IgD-negative memory B cell (primary cell): ENCODE data around the gene OTOG. TPM values are rescaled to one million over a fixed set of nuclear protein-coding genes. Genes with fewer than 3 reads are reported as not detected.

ENCODE experiments used
- H3K27ac Mint-ChIP-seq, 3 donors: one replicate each; pipeline ENCODE4 v1.8.0; 2020 to 2022; ENCODE audit warnings: mild to moderate bottlenecking in 3 of 3, mixed read lengths in 3 of 3, moderate library complexity in 1 of 3
- H3K27me3 Mint-ChIP-seq: one replicate; pipeline ENCODE4 v1.8.0; 2021; ENCODE audit warnings: mixed read lengths
- H3K36me3 Mint-ChIP-seq: one replicate; pipeline ENCODE4 v1.8.0; 2020; ENCODE audit warnings: mild to moderate bottlenecking, mixed read lengths
- H3K4me1 Mint-ChIP-seq, 3 donors: one replicate each; pipeline ENCODE4 v1.8.0; 2020 to 2022; ENCODE audit warnings: mixed read lengths in 3 of 3, mild to moderate bottlenecking in 1 of 3
- H3K4me3 Mint-ChIP-seq, 4 donors: one replicate each; pipeline ENCODE4 v1.8.0; 2020 to 2022; ENCODE audit warnings: mild to moderate bottlenecking in 4 of 4, mixed read lengths in 4 of 4, moderate library complexity in 3 of 4
- H3K9me3 Mint-ChIP-seq, 3 donors: one replicate each; pipeline ENCODE4 v1.8.0; 2020 to 2021; ENCODE audit warnings: mixed read lengths in 3 of 3, mild to moderate bottlenecking in 1 of 3
- polyA plus RNA-seq: library from polyadenylated mRNA; unstranded; fragments of 300-500 nt; fragmentation: Illumina TruSeq; gene quantifications from one replicate; pipeline ENCODE4 v1.2.3, GENCODE V29; 2021

The OTOG gene
- polyA plus RNA-seq, 1 donor from 2014 or later, result not detected

DNA sequence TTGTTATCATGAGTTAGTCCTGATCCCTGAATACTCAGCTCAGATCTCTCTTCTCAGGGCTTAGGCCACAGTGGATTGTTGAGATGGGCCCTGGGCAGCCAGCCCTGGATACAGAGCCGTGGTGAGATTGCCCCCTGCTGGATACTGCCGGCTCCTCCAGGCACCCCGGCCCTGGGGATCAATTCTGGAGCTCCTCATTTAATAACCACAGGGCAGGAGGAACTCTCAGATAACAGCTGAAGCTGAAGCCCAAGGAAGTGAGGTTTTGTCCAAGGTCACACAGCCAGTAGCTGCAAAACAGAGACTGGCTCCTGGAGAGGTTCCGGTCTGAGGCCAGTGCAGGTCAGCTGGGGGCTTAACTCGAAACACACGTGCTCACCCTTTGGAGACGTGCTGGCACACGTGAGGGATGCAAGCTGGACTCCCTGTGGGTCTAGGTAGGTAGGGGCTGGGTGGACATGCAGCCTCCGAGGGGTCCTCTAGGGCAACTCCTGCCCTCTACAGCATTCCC is 18.8 kb upstream of the OTOG start:
- Mint-ChIP-seq H3K9me3 (peaks cover 0 to 1% (median 0%) of the 10 kb centered on the region in 3 donors), H3K27me3 (peaks cover 5% of the 10 kb centered on the region), H3K4me3 (no peak overlapping the region), H3K4me1 (no peaks in the 10 kb centered on the region), H3K36me3 (no peaks in the 10 kb centered on the region), H3K27ac (peak overlapping the region in 1 of 3 donors; percentile 57)

DNA sequence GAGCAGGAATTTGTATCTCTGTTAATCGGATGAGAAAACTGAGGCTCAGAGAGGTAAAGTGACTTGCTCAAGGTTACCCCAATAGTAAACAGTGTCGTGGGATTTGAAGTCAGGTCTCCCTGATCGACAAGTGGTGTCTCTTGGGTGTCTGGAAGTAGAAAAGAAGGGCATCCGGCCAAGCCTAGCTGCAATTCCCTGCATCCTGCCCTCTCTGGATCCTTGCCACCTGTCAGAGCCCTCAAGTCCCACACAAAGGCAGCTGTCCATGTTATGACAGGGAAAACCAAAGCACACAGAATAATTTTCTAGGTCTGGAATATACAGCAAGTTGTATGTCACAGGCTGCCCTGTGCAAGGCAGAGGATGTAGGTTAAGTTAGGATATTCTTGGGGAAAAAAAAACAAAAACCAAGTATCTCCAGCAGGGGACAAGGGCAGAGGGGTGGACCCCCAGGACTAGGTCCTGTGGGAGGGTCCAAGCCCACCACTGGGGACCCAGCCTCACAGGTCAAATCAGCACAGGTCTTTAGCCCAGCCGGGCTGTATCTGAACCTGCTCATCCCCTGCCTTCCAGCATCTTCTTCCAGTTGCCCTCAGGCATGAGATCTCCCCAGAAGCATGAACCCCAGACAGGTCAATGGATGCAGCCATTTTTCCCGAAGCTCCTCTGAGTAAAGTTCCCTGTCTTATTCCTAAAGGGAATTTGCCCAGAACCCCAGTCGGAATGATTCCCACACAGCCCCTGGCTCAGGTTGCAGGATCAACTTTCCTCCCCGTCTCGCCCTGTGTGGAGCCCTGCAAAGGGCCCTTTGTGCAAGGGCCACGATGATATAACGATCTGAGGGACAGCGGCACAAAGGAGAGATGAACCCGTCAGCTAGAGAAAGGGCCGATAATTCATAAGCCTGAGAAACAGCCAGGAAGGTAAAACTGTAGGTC is 17.9 kb upstream of the OTOG start:
- Mint-ChIP-seq H3K27ac (no peak overlapping the region), H3K4me1 (no peaks in the 10 kb centered on the region), H3K27me3 (peaks cover 5% of the 10 kb centered on the region), H3K36me3 (no peaks in the 10 kb centered on the region), H3K4me3 (no peak overlapping the region), H3K9me3 (peaks cover 0 to 1% (median 0%) of the 10 kb centered on the region in 3 donors)

DNA sequence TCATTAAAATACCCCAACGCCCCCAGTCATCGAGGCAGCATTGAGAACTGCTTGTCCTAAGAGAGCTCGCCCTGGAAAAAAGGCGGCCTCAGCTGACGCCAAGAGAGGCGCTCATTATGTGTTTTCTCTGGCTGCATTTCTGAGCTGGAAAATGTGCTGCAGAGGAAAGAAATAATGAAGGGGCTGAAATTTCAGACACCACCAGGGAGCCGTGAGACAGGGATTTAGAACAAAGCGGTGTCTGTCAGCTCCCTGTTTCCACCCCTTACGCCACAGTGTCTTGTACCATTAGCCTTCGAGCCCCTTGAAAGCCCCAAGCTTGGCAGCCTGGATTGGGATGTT is 17.2 kb upstream of the OTOG start:
- no peak overlapping the region for H3K4me3 Mint-ChIP-seq
- H3K9me3 Mint-ChIP-seq, result peaks cover 0 to 1% (median 0%) of the 10 kb centered on the region in 3 donors
- no peak overlapping the region for H3K27ac Mint-ChIP-seq
- peaks cover 5% of the 10 kb centered on the region for H3K27me3 Mint-ChIP-seq
- H3K36me3 Mint-ChIP-seq, result no peaks in the 10 kb centered on the region
- H3K4me1 Mint-ChIP-seq, result no peaks in the 10 kb centered on the region

DNA sequence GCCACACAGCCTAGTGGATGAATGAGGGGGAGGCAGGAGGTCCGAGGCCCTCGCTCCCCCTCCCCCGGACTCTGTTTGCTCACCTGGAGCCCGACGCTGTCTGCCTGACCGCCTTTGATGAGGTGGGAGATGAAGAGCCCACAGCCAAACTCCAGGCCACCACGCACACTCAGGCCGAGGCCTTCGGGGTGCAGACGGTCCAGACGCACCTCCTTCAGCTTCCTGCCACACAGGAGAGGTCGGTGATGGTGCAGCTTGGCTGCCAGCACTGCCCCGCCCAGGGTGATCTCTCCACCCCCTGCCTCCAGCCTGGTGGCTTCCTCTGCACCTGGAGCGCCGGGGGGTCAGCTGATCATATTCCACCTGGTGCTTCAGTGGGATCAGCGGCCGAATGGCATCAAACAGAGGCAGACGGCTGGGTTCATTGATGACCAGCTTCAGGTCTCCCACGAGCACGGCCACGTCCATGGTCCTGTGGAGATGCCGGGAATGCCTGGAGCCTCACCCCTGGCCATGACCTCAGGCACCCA is 15.9 kb upstream of the OTOG start:
- H3K4me3 Mint-ChIP-seq, result no peak overlapping the region
- H3K9me3 Mint-ChIP-seq, result peaks cover 0 to 1% (median 0%) of the 10 kb centered on the region in 3 donors
- peaks cover 5% of the 10 kb centered on the region for H3K27me3 Mint-ChIP-seq
- no peaks in the 10 kb centered on the region for H3K36me3 Mint-ChIP-seq
- H3K4me1 Mint-ChIP-seq, result no peaks in the 10 kb centered on the region
- no peak overlapping the region for H3K27ac Mint-ChIP-seq

DNA sequence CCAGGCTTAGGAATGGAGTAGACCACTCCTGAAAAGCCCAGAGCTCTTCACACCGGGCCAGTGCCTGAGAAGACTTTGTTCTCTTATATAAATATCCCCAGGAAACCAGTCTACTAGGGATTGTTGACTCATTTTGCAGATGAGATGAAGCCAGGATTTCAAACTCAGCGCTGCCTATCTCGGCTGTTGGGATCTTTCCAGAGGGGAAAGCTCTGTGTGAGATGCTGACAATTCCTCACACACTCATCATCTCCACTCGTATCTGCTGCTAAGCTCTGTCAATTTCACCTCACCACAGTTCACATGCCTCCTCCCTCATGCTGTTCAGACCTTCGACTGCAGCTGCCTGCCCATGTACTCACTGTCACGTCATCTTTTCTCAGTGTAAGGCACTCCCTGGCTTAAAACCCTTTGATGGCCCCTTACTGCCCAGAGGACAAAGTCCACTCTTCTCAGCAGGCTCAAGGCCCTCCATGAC is 15.4 kb upstream of the OTOG start:
- H3K27me3 Mint-ChIP-seq, result peaks cover 5% of the 10 kb centered on the region
- H3K4me1 Mint-ChIP-seq, result no peaks in the 10 kb centered on the region
- no peak overlapping the region for H3K4me3 Mint-ChIP-seq
- H3K27ac Mint-ChIP-seq, result no peak overlapping the region
- no peaks in the 10 kb centered on the region for H3K36me3 Mint-ChIP-seq
- H3K9me3 Mint-ChIP-seq, result peaks cover 0 to 1% (median 0%) of the 10 kb centered on the region in 3 donors

DNA sequence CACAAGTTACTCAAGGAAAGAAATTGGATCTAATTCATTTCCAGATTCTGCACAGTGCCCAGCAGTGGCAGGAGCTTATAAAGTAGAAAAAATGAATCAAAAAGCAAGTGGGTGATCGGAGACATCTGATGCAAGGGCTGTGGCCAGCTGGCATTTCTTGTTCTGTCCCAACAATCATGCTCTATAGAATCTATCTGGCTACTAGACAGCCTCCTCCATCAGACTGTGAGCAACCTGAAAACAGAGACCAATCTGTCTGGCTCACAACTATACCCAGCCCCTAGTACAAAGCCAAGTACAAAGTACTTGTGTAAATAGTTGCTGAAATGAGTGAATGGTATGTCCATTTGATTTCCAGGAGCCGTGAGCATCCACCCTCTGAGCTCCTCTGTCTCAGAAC is 14.3 kb upstream of the OTOG start:
- Mint-ChIP-seq H3K27me3 (peaks cover 5% of the 10 kb centered on the region), H3K4me1 (no peaks in the 10 kb centered on the region), H3K27ac (no peak overlapping the region), H3K9me3 (peaks cover 0 to 1% (median 0%) of the 10 kb centered on the region in 3 donors), H3K36me3 (no peaks in the 10 kb centered on the region), H3K4me3 (no peak overlapping the region)

DNA sequence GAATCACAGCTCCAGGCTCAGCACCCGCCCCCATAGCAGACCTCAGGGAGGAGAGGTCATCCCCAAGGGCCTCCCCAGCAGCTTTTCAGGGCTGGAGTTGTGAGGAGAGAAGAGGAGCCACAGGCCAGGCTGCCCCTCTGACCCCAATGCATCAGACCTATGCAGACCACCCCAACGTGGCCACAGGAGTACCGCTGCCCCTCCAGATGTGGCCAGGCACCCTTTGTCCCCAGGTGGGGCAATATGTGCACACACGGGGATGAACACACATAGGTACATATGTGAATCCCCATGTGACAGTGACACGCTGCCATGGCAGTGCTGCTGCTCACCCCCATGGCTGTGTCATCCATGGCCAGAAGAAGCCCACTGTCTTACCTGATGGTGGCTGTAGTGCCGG is 13.7 kb upstream of the OTOG start:
- Mint-ChIP-seq H3K9me3 (peaks cover 0 to 1% (median 0%) of the 10 kb centered on the region in 3 donors), H3K4me3 (no peak overlapping the region), H3K36me3 (no peaks in the 10 kb centered on the region), H3K27ac (no peak overlapping the region), H3K4me1 (no peaks in the 10 kb centered on the region), H3K27me3 (peaks cover 5% of the 10 kb centered on the region)

DNA sequence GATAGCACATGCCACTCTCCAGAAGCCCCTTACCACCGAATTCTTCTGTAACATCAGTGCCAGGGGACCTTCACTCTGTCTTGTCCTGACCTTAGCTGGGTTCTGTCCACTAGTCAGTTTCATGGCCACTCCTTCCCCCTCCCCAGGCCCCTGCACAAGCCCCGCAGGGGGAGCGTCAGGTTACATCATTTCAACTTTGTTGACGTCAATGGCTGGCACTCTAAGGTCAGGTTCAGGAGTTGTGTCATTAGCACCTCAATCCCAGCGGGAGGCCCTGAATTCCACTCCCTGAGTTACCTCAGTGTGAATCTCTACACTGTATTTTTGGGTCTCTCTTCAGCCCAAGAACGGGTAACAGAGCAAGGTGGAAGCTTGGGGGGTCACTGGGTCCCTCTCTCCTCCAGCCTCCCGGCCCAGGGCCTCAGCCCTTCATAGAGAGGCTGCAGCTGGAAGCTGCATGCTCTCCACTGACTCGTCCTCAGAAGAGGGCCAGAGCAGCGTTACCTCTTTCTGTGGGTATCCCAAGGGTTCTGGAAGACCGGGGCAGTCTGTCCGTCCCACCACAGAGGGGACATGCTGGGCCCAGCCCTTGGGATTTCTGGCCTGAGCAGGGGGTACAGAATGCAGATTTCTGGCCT is 13.2 kb upstream of the OTOG start:
- Mint-ChIP-seq H3K4me1 (no peaks in the 10 kb centered on the region), H3K27me3 (peaks cover 5% of the 10 kb centered on the region), H3K9me3 (peaks cover 0 to 1% (median 0%) of the 10 kb centered on the region in 3 donors), H3K27ac (no peak overlapping the region), H3K36me3 (no peaks in the 10 kb centered on the region), H3K4me3 (no peak overlapping the region)

DNA sequence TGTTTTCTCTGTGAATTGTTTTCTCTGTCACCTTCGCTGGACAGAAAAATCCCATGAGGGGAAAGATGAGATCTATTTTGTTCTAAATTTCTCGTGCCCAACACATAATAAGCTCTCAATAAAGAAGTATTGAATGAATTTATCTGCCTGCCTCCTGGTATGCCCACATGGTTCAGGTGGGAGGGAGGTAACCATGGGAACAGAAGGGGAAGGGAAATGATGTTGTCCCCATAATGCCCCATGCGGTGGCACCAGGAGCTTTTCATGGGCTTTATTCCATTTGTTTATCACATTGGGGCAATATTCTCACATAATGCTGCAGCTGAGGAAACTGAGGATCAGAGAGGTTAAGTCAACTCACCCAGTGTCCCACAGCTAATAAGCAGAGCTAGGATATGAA is 11.6 kb upstream of the OTOG start:
- Mint-ChIP-seq H3K4me1 (no peaks in the 10 kb centered on the region), H3K4me3 (no peak overlapping the region), H3K27me3 (peaks cover 4% of the 10 kb centered on the region), H3K36me3 (no peaks in the 10 kb centered on the region), H3K27ac (peak overlapping the region in 1 of 3 donors; percentile 75), H3K9me3 (peaks cover 0 to 1% (median 0%) of the 10 kb centered on the region in 3 donors)

DNA sequence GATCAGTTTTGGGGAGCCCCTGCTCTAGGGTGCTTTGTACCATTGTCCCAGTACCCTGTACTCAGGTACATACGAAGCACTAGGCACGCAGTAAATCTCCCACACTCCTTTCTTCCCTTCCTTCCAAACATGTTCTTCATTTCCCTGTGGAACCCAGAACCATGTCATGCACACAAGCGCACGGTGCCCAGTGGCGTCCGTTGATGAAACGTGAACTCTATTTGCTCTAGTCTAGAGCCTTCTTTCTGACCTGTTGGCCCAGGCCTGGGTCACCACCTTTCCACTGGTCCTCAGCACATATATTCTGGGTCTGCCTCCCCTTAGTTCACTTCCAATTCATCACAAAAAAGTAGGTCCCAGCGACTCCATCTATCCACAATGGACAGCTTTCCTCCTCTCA is 9.8 kb upstream of the OTOG start:
- Mint-ChIP-seq H3K9me3 (peaks cover 0 to 1% (median 0%) of the 10 kb centered on the region in 3 donors), H3K4me3 (no peak overlapping the region), H3K27ac (no peak overlapping the region), H3K27me3 (peaks cover 4% of the 10 kb centered on the region), H3K36me3 (no peaks in the 10 kb centered on the region), H3K4me1 (no peaks in the 10 kb centered on the region)

DNA sequence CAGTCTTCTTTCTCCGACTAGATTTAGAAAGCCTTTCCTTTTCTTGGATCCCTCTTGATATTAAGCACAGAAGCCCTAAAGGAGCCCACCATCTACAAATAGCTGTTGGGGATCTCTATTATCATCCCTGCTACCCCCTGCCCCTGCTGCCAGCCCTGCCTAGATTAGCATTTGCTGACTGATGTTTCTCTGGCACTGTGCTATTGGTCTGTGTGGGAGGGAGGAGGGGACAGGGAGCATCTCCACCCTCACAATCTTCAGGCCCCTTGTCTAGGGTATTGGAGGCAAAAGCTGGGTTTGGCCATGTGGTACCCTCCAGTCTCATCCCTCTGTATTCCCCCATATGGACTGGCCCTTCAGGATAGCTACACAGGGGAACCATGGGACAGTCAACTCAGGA is 9.0 kb upstream of the OTOG start:
- Mint-ChIP-seq H3K4me3 (no peak overlapping the region), H3K27me3 (peaks cover 5% of the 10 kb centered on the region), H3K36me3 (no peaks in the 10 kb centered on the region), H3K4me1 (no peaks in the 10 kb centered on the region), H3K27ac (no peak overlapping the region), H3K9me3 (no peaks in the 10 kb centered on the region)

DNA sequence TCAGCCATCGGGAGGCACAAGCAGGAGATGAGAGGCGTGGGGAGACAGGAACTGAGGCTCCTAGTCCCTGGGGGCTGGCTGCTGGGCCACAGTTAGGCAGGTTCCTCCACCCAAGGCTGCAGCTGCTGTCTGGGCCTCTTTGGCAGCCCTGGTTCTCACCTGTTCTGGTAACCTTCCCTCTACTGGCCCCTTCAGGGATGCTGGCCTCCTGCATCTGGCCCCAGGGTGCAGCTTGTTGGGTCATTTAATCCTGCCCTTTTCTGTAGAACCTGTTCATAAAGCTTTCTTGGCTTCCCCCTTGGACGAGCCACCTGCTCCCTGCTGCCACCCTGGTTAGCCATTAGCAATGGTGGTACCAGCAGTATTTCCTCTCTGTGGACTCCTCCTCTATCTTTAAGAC is 8.3 kb upstream of the OTOG start:
- peak overlapping the region in 1 of 3 donors; percentile 71 for H3K27ac Mint-ChIP-seq

DNA sequence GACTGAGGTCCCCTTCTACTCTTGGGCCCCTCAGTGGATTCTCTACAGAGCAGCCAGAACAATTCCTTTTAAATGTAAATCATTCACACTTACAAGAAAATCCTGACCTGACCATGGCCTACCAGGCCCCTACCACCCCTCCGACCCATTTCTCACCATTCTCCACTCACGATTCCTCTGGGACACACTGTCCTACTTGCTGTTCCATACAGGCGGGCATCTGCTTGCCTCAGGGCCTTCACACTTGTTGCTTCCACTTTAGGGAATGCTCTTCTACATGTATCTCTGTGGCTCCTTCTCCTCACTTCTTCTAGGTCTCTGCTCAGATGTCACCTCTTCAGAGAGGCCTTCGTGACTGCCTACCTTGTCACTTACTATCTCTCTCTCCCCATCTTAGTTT is 6.3 kb upstream of the OTOG start:
- H3K27me3 Mint-ChIP-seq, result peaks cover 14% of the 10 kb centered on the region
- no peak overlapping the region for H3K4me3 Mint-ChIP-seq
- no peak overlapping the region for H3K27ac Mint-ChIP-seq
- H3K4me1 Mint-ChIP-seq, result no peaks in the 10 kb centered on the region
- no peaks in the 10 kb centered on the region for H3K36me3 Mint-ChIP-seq
- H3K9me3 Mint-ChIP-seq, result no peaks in the 10 kb centered on the region

More for the DNA sequence above, 8.3 kb upstream of the OTOG start:
- Mint-ChIP-seq H3K4me3 (no peak overlapping the region), H3K9me3 (no peaks in the 10 kb centered on the region), H3K36me3 (no peaks in the 10 kb centered on the region), H3K4me1 (no peaks in the 10 kb centered on the region), H3K27me3 (peaks cover 8% of the 10 kb centered on the region)

DNA sequence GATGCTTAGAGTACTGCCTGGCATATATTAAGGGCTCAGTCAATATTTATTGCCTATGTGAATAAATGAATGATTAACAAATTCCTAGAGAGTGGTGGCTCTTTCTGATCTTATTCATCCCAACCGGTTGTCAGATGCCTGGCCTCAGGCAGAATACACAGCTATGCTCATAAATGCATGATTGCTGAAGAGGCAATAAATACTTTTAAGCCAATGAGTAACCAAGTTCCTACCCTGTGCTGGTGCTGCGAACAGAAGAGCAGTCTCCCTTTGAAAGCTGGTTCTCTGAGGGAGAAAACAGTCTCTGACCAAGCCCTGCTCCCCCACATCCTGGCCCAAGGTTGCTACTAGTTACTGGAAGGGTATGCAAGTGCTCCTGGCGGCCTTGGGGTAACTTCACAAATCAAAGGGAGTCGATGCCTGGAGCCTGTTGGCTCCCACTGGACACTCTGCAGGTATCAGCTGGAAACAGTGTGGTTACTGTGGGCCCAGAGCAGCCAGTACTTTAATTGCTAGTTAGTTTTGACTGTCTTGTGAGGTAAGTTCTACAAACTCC is 5.7 kb upstream of the OTOG start:
- peaks cover 20% of the 10 kb centered on the region for H3K27me3 Mint-ChIP-seq
- no peaks in the 10 kb centered on the region for H3K36me3 Mint-ChIP-seq
- no peak overlapping the region for H3K4me3 Mint-ChIP-seq
- H3K27ac Mint-ChIP-seq, result no peak overlapping the region
- no peaks in the 10 kb centered on the region for H3K4me1 Mint-ChIP-seq
- no peaks in the 10 kb centered on the region for H3K9me3 Mint-ChIP-seq

DNA sequence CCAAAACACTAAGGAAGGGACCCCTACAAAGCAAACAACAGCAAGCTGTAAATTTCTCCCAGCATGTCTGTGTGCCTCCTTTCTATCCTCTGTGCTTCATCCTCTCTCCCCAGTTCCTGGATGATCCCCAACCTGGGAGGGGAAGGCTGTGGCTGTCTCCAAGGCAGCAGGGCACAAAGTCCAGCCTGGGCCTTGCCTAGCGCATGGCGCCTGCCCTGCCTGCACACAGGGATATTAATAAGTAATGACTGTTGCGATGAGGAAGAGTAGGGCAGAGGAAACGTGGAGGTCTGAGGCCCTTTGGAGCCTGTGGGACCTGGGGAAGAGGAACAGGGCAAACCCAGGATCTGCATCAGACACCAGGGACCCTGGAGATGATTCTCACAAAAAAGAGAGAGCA is 4.8 kb upstream of the OTOG start:
- Mint-ChIP-seq H3K4me3 (no peak overlapping the region), H3K27ac (no peak overlapping the region), H3K27me3 (peaks cover 28% of the 10 kb centered on the region), H3K4me1 (no peaks in the 10 kb centered on the region), H3K9me3 (no peaks in the 10 kb centered on the region), H3K36me3 (peaks cover under 1% of the 10 kb centered on the region)
